Nephron progenitor cell (in vitro differentiated cells): ENCODE data around the gene YKT6.
A peak's percentile ranks its signal among the peaks of the same experiment; 100 is the strongest.
"Not testable (repeated sequence)": the region's sequence is repeated elsewhere in the genome, so short reads cannot be mapped to it uniquely, and the experiment has no call there.

Experiments used
- DNase-seq: peaks from one replicate; pipeline ENCODE4 v3.0.0; 2021
- H3K27ac Mint-ChIP-seq: 2 replicates; pipeline ENCODE4 v1.8.0; 2021; ENCODE audit warnings: mild to moderate bottlenecking, moderate library complexity, mixed read lengths
- H3K27me3 Mint-ChIP-seq: 2 replicates; pipeline ENCODE4 v1.8.0; 2021; ENCODE audit warnings: mild to moderate bottlenecking, low read depth, mixed read lengths; ENCODE audit not compliant: poor library complexity
- H3K36me3 Mint-ChIP-seq: 2 replicates; pipeline ENCODE4 v1.8.0; 2021; ENCODE audit warnings: low read depth, mixed read lengths
- H3K4me1 Mint-ChIP-seq: 2 replicates; pipeline ENCODE4 v1.8.0; 2021; ENCODE audit warnings: mixed read lengths
- H3K4me3 Mint-ChIP-seq: 2 replicates; pipeline ENCODE4 v1.8.0; 2021; ENCODE audit warnings: mild to moderate bottlenecking, moderate library complexity, mixed read lengths
- H3K9me3 Mint-ChIP-seq: 2 replicates; pipeline ENCODE4 v1.8.0; 2021; ENCODE audit warnings: mild to moderate bottlenecking, moderate library complexity, mixed read lengths
- CTCF ChIP-seq: fragments of 200-600 bp; sonication (generic); IDR thresholded peaks from 2 replicates; pipeline ENCODE4 v1.5.0; 2021; ENCODE audit warnings: antibody characterized with exemption

YKT6 gene

GRCh38 chr7:44194562-44195145, 6.1 kb upstream of the YKT6 start:
- Mint-ChIP-seq H3K27ac (no peak overlapping the region), H3K9me3 (peaks cover 4% of the 10 kb centered on the region), H3K4me1 (peaks cover 19% of the 10 kb centered on the region), H3K27me3 (peaks cover 34% of the 10 kb centered on the region), H3K36me3 (no peaks in the 10 kb centered on the region), H3K4me3 (no peak overlapping the region)
- no peak for DNase-seq
- TF ChIP-seq CTCF: no peak

GRCh38 chr7:44195889-44196288, 4.9 kb upstream of the YKT6 start:
- H3K4me3 Mint-ChIP-seq: no peak overlapping the region
- TF ChIP-seq CTCF: no peak

GRCh38 chr7:44196450-44196872, 4.3 kb upstream of the YKT6 start:
- Mint-ChIP-seq H3K27me3 (peaks cover 36% of the 10 kb centered on the region), H3K9me3 (peaks cover 7% of the 10 kb centered on the region)

More at GRCh38 chr7:44195889-44196288, 4.9 kb upstream of the YKT6 start:
- Mint-ChIP-seq H3K27me3 (peaks cover 36% of the 10 kb centered on the region), H3K4me1 (peaks cover 9% of the 10 kb centered on the region), H3K27ac (no peak overlapping the region), H3K36me3 (no peaks in the 10 kb centered on the region), H3K9me3 (peaks cover 7% of the 10 kb centered on the region)
- DNase-seq: no peak

GRCh38 chr7:44197474-44197873, 3.3 kb upstream of the YKT6 start:
- DNase-seq: no peak
- no peak for TF ChIP-seq CTCF
- H3K4me3 Mint-ChIP-seq: no peak overlapping the region
- H3K27me3 Mint-ChIP-seq: peaks cover 32% of the 10 kb centered on the region
- peaks cover 18% of the 10 kb centered on the region for H3K4me1 Mint-ChIP-seq
- no peaks in the 10 kb centered on the region for H3K36me3 Mint-ChIP-seq
- H3K27ac Mint-ChIP-seq: no peak overlapping the region
- peaks cover 7% of the 10 kb centered on the region for H3K9me3 Mint-ChIP-seq

More at GRCh38 chr7:44196450-44196872, 4.3 kb upstream of the YKT6 start:
- TF ChIP-seq CTCF: peak; percentile 61
- Mint-ChIP-seq H3K4me3 (no peak overlapping the region), H3K36me3 (no peaks in the 10 kb centered on the region), H3K4me1 (peaks cover 11% of the 10 kb centered on the region), H3K27ac (no peak overlapping the region)
- DNase-seq: peak; percentile 59

- DNase-seq, H3K27ac Mint-ChIP-seq, H3K9me3 Mint-ChIP-seq, H3K36me3 Mint-ChIP-seq: not testable (repeated sequence)
- Mint-ChIP-seq H3K4me3 (peak overlapping the region; percentile 47), H3K27me3 (peaks cover 30% of the 10 kb centered on the region), H3K4me1 (peaks cover 24% of the 10 kb centered on the region)
Observed at GRCh38 chr7:44200163-44200562, 615 bp upstream of the YKT6 start.

- no peak for TF ChIP-seq CTCF
- peak overlapping the region; percentile 66 for H3K27ac Mint-ChIP-seq
- H3K4me1 Mint-ChIP-seq: peaks cover 24% of the 10 kb centered on the region
- H3K9me3 Mint-ChIP-seq: peaks cover 4% of the 10 kb centered on the region
- H3K36me3 Mint-ChIP-seq: peaks cover 11% of the 10 kb centered on the region
- no peak for DNase-seq
- H3K27me3 Mint-ChIP-seq: peaks cover 25% of the 10 kb centered on the region
- peak overlapping the region; percentile 92 for H3K4me3 Mint-ChIP-seq
Observed at GRCh38 chr7:44201813-44202212, 1.0 kb downstream of the YKT6 start.
